NCI-H1436 (cell line): ENCODE data around the gene BCL10.

ENCODE experiments used
- DNase-seq: peaks from one replicate; lab custom pipeline; 2025; lab: John Stamatoyannopoulos, UW

BCL10 gene

DNA sequence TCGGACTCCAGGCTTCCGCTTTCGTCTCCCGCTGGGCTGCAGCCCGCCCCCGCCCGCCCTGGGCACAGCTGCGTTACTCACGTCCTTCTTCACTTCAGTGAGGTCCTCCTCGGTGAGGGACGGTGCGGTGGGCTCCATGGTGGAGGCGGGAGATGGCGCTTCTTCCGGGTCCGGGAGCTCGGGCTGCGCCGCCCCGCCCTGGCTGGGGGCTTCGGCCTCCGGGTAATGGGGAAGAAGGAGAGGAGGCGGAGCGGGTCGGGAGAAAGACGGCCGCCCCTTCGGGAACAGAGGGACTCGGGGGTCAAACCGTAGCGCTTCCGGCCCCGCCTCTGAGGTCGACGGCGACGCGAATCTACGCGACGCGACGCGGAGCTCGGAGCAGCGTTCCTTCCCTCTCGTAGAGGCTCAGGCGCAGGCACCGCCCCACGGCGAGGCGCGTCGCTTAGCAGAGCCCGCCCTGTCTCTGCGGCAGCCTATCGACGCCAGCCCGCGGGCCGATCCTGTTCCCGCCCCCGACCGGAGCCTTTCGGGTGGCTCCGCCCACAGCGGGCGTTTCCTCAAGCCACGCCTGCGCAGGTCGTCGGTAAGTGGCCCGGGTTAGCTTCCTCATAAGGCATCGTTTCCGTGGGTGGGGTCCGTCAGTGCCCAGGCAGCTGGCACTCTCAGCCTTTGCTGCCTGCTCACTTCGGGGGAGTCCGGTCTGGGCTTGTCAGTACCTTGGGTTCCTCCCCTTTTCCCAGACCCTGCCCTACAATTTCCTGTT is at the start of gene BCL10:
Gene BCL10, minus strand, starts transcription at position 418 of the 763 bp plus-strand sequence. Its CDS starts 280 bp downstream, at position 138.
- DNase-seq, result peak; percentile 97

DNA sequence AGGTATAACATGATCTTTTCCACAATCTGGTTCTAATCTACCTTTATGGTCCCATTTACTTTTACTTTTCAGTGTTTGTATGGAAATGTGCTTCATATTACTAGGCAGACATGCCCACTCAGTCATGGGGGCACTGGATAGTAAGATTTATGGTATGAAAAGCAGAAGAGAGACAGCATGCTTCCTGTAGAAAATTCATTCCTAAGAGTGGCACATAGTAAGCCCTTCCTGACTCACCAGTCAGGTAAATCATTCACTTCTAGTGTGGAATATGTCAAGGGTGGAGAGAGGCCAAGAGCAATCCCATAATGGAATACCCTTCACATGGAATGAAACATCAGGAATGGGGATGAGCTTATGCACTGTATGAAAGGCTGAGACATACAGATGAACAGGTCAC is 49.5 kb upstream of the BCL10 start:
- no peak for DNase-seq

GRCh38 chr1:85323770-85324169 is 47.3 kb upstream of the BCL10 start:
- DNase-seq, result no peak

DNA sequence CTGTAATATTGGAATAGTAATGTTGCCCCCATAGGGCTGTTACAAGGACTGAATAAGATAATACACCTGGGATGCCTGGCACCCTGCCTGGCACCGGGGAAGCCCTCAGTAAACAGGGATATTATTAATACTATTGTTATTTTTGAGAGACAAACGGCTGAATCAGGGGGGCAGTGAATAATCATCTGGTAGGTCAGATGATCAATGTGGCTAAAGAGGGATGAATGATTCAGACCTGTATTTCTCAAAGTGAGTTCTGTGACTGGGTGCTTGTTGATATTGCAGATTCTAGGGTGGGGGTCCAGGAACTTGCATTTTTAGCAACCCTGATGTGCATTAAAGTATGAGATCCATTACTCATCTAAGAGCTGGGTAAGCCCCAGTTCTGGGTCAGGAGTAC is 46.2 kb upstream of the BCL10 start:
- DNase-seq, result no peak

DNA sequence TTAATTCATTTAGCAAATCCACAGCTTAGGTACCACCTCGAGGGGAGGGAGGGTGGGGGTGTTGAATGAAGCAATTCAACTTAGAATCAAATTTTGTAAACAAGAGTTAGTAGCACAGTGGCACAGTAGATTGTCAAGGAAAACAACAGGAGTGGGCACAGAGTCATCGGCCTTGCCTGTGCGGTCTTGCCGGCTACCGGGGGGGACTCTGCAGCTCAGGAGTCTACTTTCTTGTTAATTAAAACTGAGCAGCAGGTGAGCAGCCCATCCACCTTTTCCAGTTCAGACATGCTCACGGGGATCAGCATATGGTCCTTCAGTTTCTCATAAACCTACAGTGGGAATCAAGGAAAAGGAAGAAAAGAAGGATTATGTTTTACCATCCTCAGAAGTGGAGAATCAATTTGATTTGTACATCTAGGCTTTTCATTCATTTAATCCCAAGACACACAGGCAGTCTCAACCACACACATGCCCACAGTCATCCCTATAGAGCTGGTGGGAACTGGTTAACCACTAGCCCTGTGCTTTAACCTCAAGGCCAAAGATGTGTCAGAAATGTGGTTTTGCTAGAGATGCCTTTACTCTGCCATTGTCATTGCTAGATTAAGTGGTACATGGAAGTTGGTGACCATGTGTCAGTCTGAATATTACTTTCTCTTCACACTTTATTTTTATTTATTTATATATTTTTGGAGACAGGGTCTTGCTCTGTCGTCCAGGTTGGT is 45.0 kb upstream of the BCL10 start:
- no peak for DNase-seq

DNA sequence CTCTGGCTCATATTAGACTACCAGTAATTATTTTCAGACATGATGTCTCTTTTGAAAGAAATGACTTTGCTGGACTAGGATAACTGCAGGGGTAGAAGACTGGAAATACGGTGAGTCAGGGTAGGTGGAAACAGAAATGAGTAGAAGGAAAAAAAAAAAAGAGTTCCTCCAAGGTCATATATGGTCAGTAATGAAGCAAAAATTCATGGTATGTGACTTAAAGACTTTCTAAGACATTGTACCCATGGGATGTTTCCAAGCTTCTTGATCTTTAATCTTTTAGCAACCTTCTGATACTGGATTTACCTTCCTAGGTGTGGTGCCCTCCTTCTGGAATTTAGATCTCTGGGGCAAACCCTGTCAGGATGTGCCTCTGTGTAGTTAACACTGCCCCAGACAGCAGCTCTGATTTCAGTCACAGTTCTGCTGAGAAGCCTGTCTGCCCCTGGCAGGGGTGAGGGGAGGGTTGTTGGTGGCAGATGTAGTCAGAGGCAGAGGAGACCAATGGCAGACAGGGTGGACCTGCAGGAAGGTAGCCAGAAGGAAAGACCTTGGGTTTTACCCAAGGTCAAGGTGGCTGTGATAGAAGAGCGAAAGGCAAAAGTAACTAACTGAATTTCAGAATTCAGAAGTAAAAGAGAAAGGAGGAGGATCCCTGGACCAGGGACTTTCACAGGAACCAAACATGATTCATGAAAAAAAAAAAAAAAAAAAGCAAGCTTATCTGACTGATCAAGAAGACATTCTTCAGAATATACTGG is 44.1 kb upstream of the BCL10 start:
- DNase-seq, result no peak

DNA sequence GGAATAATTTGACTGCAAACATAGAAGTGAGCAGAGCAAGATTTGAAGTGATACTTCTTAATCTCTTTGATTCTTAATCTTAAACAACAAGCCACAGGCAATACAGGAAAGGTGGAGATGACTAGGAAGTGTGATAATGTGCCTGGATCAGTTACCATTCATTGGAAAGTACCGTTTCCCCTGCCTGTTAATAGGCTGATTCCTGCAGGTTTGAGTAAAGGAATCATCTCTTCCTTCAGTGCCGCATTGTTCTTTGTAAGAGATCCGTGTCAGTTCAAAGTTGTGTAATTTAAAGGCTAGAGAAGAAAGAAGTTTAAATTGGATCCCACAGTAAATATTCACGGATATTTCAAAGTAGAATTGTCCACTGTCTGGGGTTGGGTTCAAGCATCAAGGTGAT is 43.5 kb upstream of the BCL10 start:
- DNase-seq, result no peak

DNA sequence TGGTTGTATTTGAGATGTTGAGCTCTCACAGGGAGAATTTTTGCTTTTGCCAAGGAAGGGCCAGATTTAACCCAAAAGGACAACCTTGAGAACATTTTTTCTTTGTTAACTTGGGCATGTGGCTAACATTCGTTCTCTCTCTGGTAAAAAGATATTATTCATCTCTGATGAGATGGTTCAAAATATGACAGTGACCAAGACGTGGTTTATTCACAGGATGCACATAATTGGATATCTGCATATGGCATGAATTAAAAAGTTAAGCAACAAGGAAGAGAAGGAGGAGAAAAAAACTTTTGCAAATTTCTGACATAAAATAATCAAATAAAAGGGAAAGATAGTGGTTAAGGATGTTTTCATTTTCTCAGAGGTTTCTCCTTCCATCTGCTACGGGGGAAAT is 43.1 kb upstream of the BCL10 start:
- no peak for DNase-seq

GRCh38 chr1:85318217-85318616 is 41.8 kb upstream of the BCL10 start:
- DNase-seq, result no peak

DNA sequence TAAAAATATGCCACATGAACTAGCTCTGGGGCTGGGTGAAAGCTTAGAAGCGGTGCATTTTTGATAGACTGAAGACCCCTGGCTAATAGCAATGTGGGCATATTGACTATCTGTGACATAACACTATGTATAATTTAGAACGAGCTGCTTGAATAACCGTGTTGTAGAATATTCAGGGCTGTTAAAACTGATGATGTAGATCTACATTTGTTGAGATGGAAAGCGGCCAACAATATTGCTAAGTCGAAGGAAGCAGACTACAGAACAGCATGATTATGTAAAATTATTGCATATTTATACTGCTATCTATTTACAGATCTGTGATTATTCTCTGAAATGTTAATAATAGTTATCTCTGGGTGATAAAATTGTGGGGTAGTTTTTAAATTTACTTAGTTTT is 41.1 kb upstream of the BCL10 start:
- no peak for DNase-seq

- DNase-seq, result no peak
Observed at GRCh38 chr1:85316321-85316720, 39.9 kb upstream of the BCL10 start.

DNA sequence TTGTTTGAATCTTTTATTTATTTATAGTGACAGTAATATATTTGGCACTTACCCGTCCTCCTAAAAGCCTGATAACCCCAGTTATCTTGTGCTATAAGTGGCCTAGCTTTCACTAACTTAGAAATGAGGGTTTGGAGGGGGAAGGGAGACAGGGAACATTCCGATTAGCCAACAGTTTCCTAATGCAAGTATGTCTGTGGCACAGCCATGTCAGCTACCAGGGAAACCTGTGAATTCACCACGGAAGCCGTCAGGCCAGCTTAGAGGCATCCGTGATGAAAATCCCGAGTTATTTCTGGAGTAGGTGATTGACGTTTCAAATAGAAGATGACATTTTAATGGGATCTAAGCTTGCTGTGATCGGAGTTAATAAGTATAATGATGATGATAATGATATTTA is 39.4 kb upstream of the BCL10 start:
- DNase-seq, result no peak

- no peak for DNase-seq
Observed at GRCh38 chr1:85314726-85315125, 38.3 kb upstream of the BCL10 start.

- no peak for DNase-seq
Observed at GRCh38 chr1:85313888-85314696, 37.7 kb upstream of the BCL10 start.

- DNase-seq, result no peak
Observed at GRCh38 chr1:85311818-85312217, 35.4 kb upstream of the BCL10 start.

DNA sequence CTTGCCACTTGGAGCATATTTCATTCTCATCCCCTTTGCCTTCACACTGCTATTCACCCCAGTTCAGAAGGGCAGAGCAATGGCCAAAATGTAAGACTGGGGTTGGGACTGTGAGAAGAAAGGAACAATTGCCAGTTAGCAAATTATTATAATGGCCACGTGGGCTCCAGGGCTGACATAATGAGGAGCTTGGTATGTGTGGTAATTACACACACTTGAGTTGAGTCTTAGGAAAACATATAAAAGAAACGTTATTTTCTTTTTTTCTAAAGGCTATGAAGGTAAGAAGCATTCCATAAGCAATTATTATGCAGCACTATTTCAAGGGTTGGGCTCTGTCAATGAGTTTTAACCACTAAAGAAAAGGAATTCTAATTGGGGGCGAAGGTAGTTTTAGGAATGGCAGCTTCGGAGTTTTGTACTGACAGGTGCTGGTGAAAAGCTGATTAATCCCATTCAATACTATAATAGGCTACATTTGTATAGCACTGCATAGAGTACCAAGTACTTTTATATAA is 32.5 kb upstream of the BCL10 start:
- DNase-seq, result no peak

DNA sequence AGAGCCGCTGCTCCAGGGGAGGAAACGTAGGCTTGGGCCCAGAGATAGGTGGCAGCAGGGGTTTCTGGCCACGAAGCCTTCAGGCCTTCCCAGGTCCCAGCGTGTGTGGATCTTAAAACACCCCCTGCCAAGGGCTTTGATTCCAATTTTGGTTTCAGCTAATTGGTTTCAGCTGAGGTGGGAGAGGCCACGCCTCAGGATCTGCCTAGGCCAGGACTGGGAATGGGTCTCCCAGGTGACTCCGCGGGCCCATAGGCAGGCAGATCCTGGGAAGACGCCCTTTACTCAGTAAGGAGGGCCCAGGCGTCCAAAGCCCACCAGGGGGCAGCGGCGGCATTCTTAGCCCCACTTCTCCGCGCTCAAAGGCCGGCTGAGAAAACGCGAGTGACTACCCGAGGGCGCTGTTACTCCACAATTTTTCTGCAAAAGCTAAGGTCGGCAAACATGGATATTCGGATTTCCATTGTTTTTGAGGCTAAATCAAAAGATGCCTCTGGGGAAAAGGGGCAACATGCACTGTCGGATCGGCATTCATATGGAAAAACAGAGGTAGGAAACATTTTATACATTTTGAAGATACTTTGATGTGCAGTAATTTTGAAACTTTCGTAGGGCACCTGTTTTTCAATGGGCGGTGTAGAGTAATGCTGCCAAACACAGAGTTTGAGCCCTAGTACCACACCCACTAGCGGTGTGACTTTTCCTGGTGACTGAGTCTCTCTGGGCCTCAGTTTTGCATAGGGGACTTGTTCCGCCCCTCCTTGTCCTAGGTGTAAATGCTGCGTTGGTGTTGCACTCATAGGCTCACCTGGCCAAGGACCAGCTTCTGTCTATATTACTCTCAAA is 31.8 kb upstream of the BCL10 start:
- DNase-seq, result peak; percentile 77

DNA sequence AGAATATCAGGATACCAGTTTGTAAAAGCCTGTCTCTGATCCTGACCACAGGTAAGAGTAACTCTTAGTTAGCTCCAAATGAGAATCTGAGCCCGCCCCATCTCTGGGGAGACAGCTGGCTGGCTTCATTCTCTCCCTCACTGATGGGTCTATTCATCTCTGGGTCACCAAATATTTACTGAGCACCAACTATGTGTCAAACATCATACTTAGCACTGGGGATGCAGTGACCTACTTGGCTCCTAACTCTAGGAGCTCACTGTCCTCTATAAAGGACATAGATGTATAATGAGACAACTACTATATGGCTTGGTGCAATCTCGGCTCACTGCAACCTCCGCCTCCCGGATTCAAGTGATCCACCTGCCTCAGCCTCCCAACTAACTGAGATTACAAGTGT is 29.8 kb upstream of the BCL10 start:
- no peak for DNase-seq

DNA sequence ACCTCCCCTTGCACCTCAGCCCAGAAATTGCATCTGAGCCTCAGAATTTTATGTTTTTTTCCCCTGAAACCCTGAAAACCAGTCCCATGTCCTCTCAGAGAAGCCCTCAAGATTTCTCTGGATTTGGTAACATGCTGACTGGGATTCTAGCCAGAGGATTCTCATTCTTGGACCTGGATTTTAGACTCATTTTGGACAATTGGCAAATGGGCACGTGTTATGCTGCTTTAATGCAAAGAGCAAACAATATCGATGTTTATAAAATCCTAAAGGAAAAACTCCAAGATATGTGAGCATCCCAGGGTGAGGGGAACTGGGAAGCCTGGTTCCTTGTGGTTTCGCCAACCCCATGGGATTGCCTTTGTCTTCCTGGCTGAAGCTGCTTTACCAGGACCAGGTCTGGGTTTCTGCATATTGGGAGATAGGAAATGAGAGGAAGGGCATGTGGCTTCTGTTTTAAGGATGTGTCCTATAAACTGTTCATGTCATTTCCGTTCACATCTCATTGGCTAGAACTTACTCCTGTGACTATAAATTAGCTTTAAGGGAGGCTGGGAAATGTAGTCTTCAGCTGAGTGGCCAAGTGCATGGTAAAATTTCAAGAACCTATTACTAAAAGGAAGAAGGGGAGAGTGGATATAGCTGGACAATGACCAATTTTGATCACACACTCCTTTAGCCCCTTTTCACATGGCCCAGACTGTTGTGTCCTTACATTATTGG is 27.2 kb upstream of the BCL10 start:
- DNase-seq, result no peak

DNA sequence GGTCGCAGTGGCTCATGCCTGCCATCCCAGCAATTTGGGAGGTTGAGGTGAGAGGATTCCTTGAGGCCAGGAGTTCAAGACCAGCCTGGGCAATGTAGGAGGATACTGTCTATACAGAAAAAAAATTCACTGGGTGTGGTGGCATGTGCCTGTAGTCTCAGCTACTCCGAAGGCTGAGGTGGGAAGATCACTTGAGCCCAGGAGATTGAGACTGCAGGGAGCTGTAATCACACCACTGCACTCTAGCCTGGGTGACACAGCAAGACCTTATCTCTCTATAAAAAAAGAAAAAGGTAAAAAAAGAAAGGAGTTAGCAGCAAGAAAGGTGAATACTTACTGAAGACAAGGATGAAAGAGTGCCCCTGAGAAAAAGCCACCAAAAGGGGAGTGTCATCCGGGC is 23.7 kb upstream of the BCL10 start:
- no peak for DNase-seq
